GM21529 (cell line): ENCODE measurements around the gene ACTMAP.

Source experiments
- ATAC-seq: cut with Tn5 transposase; IDR thresholded peaks from one replicate; pipeline ENCODE4 v1.9.1; 2021; ENCODE audit not compliant: unreplicated experiment

Gene ACTMAP

GRCh38 chr19:40721936-40722661 is 28.2 kb downstream of the ACTMAP start:
- no peak for ATAC-seq

- ATAC-seq, result no peak
Observed at GRCh38 chr19:40721140-40721486, 29.2 kb downstream of the ACTMAP start.

DNA sequence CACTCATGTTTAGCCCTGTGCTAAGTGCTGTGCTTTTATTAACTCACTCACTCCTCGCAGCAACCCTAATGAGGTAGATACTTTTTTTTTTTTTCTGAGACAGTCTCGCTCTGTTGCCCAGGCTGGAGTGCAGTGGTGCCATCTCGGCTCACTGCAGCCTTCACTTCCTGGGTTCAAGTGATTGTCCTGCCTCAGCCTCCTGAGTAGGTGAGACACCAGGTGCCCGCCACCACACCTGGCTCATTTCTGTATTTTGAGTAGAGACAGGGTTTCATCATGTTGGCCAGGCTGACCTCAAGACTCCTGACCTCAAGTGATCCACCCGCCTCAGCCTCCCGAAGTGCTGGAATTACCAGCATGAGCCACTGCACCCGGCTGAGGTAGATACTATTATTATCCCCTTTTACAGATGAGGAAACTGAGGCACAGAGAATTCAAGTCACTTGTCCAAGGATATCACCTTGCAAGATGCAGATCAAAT is 30.8 kb downstream of the ACTMAP start:
- no peak for ATAC-seq

DNA sequence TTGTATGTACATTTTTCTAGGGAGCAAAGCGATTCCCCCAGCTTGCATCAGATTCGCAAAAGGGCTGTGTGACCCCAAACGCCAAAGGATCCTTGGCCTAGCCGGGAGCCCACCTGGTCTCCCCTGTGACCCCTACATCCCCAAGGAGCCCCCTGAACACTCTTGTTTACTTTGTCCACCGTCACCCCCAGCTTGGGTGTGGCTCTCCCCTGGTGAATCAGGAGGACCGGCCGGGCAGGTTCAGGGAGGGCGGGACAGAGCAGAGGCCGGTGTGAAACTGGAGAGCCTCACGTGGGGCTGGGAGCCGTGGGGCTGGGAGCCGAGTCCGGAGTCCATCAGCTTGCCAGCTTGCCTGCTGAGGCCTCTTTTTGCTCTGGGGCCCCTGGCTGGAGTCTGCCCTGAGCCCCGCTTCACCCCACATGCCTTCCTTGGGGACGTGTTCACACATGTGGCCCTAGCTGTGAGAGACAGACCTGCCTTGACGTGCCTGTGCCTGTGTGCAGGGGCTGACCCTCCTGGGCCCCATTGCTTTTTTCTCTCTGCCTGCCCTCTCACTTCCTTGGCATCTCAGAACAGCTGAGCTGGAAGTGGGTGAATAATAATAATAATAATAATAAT is 31.4 kb downstream of the ACTMAP start:
- no peak for ATAC-seq

GRCh38 chr19:40717880-40718773 is 32.1 kb downstream of the ACTMAP start:
- ATAC-seq, result no peak

GRCh38 chr19:40717325-40717879 is 32.9 kb downstream of the ACTMAP start:
- no peak for ATAC-seq

GRCh38 chr19:40716482-40717324 is 33.6 kb downstream of the ACTMAP start, which contains the start of the genes COQ8B and ITPKC:
Gene COQ8B (minus strand): TSS chr19:40716886. CDS start chr19:40714632, 2,254 bp downstream.
Gene ITPKC (plus strand): TSS chr19:40717112. CDS start chr19:40717136, 24 bp downstream.
- peak; percentile 67 for ATAC-seq

DNA sequence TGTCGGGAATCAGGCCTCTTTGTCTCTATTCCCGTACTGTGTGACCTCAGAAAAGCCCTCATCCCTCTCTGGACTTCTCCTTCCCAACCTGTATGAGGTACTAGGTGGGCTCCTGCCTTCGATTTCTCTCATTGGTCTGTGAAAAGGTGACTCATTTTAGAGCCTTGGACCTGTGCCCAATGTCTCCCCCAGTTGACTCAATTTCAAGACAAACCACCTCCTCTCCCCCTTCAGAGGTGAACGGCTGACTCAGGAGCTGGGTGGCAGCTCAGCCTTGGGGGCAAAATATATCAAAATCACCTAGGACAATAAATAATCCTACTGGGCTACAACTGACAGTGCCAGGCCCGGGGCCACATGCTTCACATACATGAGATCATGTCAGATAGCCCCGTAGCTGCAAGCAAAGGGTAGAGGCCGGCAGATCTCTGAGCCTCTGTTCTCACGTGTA is 34.2 kb downstream of the ACTMAP start:
- ATAC-seq, result no peak

DNA sequence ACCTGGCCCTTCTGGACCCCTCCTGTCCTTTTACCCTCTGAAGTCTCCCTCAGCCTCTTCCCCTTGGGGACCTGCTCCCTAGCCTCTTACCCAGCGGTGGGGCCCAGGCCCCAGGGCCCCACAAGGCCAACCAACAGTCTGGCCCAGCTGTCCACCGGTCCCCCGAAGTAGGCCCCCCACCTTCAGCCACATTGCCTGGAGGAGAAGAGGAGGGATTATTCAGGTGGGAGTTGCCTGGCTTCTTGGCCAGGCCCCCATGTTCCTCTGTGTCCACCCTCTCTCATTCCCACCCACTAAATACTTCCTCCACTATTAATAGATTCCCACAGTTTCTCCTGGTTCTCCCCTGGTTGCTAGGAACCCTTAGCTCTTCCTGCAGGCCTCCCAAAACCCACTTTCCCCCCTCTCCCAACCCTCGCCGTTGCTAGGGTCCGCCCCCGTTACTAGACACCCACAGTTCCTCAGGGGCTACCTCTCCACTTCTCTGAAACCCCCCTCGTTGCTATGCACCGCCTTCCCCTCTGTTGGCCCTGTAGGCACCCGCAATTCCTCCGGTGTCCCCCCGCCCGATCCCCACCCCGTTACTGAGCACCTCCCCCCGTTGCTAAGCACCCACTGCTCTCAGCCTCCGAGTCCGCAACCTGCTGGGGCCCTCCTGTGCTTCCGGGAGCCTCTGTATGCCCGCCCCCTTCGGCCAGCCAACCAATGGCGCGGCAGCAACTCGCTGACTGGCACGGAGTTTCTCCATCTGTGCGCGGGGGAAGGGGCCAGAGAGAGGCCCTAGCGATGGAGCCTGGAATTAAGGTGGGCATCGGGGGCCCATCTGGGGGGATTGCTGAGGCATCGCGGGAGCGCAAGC is 35.6 kb downstream of the ACTMAP start:
- peak; percentile 59 for ATAC-seq

DNA sequence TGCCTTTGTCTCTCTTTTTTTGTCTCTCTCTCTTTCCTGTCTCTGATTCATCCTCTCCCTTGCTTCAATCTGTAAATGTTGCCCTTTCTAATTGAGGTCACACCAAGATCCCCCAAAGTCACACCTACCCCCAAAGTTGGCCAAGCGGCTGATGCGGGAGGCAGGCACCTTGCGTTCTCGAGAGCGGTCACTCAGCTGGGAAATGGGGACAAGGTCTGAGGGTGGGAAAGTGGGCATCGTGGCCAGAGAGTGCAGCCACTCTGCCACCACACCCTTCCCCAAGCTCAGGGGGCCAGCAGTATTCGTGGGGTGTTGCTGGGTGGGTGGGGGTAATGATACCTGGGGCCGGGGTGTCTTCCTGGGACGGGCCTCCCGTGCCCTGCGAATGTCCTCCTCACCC is 36.3 kb downstream of the ACTMAP start:
- no peak for ATAC-seq

DNA sequence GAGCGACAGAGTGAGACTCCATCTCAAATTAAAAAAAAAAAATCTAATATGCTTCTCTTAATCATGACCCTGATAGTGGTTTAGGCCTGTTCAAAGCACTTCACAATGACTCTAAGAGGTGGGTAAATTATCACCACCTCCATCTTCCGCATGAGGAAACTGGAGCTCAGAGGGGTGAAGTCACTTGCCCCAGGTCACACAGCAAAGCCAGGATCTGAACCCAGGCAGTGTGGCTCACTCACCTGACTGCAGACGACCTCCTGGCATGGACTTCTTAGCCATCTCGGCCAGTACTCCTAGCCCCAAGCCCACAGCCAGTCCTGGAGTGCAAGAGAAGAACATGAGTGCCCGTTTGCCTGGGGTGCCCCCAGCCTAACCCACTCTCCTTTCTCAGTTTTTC is 40.5 kb downstream of the ACTMAP start:
- no peak for ATAC-seq

DNA sequence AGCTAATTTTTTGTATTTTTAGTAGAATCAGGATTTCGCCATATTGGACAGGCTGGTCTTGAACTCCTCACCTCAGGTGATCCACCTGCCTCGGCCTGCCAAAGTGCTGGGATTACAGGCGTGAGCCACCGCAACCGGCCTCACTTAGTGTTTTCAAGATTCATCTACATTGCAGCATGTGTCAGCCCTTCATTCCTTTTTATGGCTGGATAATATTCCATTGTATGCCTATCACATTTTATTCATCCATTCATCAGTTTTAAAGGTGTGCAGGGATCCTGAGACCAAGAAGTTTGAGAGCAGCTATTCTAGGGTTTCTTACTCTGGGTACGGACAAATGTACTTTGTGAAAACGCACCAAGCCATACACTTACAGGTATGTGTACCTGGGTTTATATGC is 42.7 kb downstream of the ACTMAP start:
- ATAC-seq, result no peak

- ATAC-seq, result no peak
Observed at GRCh38 chr19:40705950-40706619, 44.2 kb downstream of the ACTMAP start.

- ATAC-seq, result no peak
Observed at GRCh38 chr19:40705362-40705651, 45.0 kb downstream of the ACTMAP start.

DNA sequence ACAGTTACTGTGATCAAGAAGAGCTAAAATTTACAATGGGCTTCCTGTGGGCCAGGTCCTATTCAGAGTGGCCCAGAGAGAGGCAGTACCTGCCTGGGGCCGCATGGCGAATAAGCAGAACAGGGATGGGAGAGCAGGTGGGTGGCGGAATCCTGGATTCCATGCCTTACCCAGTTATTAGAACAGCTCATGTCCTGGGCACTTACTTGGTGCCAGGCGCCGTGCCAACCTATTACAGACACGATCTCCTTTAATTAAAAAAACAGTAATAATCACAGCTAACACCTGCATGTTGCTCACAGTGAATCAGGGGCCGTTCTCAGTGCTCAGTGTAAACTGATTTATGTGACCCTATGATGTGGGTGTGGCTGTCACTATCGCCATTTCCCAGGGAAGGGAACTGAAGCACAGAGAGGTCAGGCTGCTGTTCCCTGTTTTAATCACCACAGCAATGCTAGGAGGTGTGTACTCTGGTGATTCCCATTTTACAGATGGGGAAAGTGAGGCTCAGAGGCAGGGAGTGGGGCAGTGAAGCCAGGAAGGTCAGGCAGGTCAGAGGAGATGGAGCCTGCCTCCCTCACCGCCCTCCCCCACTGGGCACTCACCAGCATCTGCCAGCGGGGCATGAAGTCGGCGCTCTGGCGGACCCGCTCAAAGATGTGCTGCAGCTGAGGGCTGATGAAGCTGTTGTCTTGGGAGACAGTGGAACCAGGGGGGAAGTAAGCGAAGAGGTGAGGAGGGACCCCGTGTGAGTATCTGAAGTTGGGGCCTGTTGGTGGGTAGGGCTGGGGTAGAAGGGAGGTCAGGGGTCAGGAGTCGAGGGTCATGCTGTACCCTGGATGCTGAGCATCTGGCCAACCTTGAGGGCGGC is 45.6 kb downstream of the ACTMAP start:
- ATAC-seq, result no peak

DNA sequence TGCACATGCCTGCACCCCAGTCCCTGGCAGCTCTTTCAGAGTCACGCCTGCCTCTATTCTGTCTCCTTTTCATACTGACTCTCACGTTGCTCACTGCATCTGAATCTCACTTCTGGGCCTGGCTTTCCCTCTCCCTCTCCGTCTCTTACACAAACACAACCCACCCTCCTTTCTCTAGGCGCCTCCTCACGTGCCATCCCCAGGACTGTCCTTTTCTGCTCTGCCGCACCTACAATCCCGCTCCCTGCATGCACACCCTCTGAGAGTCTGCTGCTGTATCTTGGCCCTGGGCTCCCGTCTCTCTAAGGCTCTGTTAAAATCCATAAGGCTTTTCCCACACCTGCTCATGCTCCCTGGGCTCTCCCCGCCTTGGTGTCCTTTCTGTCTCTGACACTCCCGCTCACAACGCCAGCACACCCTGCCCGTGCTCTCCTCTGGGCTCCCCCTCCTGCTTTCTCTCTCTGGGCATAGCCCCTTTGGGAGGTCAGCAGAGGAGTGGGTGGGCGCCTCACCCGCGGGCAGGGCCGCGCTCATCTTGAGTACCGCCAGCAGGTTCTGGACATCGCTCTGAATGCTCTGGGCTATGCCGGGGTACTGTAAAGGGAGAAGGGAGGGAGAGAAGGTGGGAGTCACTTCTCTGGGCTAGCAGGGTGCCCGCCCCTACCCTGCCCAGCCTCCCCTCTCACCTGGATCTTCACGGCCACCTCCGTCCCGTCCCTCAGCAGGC is 47.1 kb downstream of the ACTMAP start:
- no peak for ATAC-seq

GRCh38 chr19:40702337-40703012 is 47.8 kb downstream of the ACTMAP start:
- ATAC-seq, result no peak
